Measurements from ENCODE around the gene HPCAL1. TPM values are rescaled to one million over a fixed set of nuclear protein-coding genes. Genes with fewer than 3 reads are reported as not detected.

Gene HPCAL1
- total RNA-seq, 4 donors from 2014 or later: 11.1 to 122 (median 48.9) TPM

GRCh38 chr2:10321622-10322021 lies 18.9 kb downstream of the HPCAL1 start:
- Histone ChIP-seq H3K9me3 (no peaks in the 10 kb centered on the region), H3K27me3 (no peaks in the 10 kb centered on the region), H3K36me3 (no peaks in the 10 kb centered on the region), H3K27ac (no peak overlapping the region), H3K4me1 (no peaks in the 10 kb centered on the region), H3K4me3 (no peak overlapping the region)
- intact Hi-C loops (cut with DNase I; ENCODE audit: low total_unique reads): no loop called here
- DNase-seq: no peak
- no peak for TF ChIP-seq CTCF (IDR thresholded peaks at IDR 0.05)
- TF ChIP-seq POLR2A (IDR thresholded peaks at IDR 0.05): no peak

GRCh38 chr2:10322481-10322880 lies 19.8 kb downstream of the HPCAL1 start:
- no peak overlapping the region for H3K4me3 ChIP-seq
- no peaks in the 10 kb centered on the region for H3K27me3 ChIP-seq
- H3K27ac ChIP-seq: no peak overlapping the region
- DNase-seq: no peak
- no peaks in the 10 kb centered on the region for H3K36me3 ChIP-seq
- no peaks in the 10 kb centered on the region for H3K9me3 ChIP-seq
- no peaks in the 10 kb centered on the region for H3K4me1 ChIP-seq
- intact Hi-C loops (cut with DNase I; ENCODE audit: low total_unique reads): no loop called here
- TF ChIP-seq CTCF (IDR thresholded peaks at IDR 0.05) (no peak), POLR2A (IDR thresholded peaks at IDR 0.05) (no peak)

GRCh38 chr2:10322973-10323372 lies 20.3 kb downstream of the HPCAL1 start:
- intact Hi-C loops (cut with DNase I; ENCODE audit: low total_unique reads): no loop called here
- TF ChIP-seq POLR2A (IDR thresholded peaks at IDR 0.05): no peak
- TF ChIP-seq CTCF (IDR thresholded peaks at IDR 0.05): no peak
- DNase-seq: no peak

DNA sequence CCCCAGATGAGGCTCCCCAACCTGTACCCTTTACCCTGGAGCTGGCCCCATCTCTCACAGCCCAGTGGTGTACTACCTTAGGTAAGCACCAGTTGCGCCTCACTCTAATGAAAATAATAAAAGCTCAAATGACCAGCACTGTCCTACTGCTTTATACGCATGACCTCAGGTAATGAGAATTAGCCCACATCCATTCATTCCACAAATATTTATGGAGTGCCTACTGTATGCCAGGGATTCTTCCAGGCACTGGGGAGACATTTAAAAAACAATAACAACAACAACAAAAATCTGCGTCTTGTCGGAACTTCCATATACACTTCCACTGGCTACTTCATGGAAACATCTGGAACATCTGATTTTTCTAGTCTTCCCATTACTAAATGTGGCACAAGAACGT lies 20.8 kb downstream of the HPCAL1 start:
- no peak for DNase-seq
- intact Hi-C loops (cut with DNase I; ENCODE audit: low total_unique reads): no loop called here
- Histone ChIP-seq H3K36me3 (no peaks in the 10 kb centered on the region), H3K4me1 (no peaks in the 10 kb centered on the region), H3K4me3 (no peak overlapping the region), H3K27me3 (no peaks in the 10 kb centered on the region), H3K9me3 (no peaks in the 10 kb centered on the region), H3K27ac (no peak overlapping the region)
- TF ChIP-seq POLR2A (IDR thresholded peaks at IDR 0.05): no peak
- no peak for TF ChIP-seq CTCF (IDR thresholded peaks at IDR 0.05)

More at GRCh38 chr2:10322973-10323372, 20.3 kb downstream of the HPCAL1 start:
- Histone ChIP-seq H3K4me1 (no peaks in the 10 kb centered on the region), H3K9me3 (no peaks in the 10 kb centered on the region), H3K4me3 (no peak overlapping the region), H3K27me3 (no peaks in the 10 kb centered on the region), H3K36me3 (no peaks in the 10 kb centered on the region), H3K27ac (no peak overlapping the region)

- Histone ChIP-seq H3K36me3 (no peaks in the 10 kb centered on the region), H3K27ac (no peak overlapping the region), H3K9me3 (no peaks in the 10 kb centered on the region), H3K27me3 (no peaks in the 10 kb centered on the region), H3K4me3 (no peak overlapping the region), H3K4me1 (peaks cover 0 to 4% of the 10 kb centered on the region in 2 donors)
- intact Hi-C loops (cut with DNase I; ENCODE audit: low total_unique reads): no loop called here
- TF ChIP-seq CTCF (IDR thresholded peaks at IDR 0.05): no peak
- no peak for TF ChIP-seq POLR2A (IDR thresholded peaks at IDR 0.05)
- DNase-seq: no peak
These were observed 21.6 kb downstream of the HPCAL1 start for GRCh38 chr2:10324095-10324832.
